ENCODE results near the gene MAPKAP1.
"Not testable (repeated sequence)": the region's sequence is repeated elsewhere in the genome, so short reads cannot be mapped to it uniquely, and the experiment has no call there.

The MAPKAP1 gene

GRCh38 chr9:125405938-125406809 is 300.8 kb downstream of the MAPKAP1 start:
- no peak for DNase-seq

- no peak for DNase-seq
These were observed 302.3 kb downstream of the MAPKAP1 start for GRCh38 chr9:125404733-125405132.

GRCh38 chr9:125400725-125401716 is 306.0 kb downstream of the MAPKAP1 start:
- no peak for DNase-seq

GRCh38 chr9:125400232-125400631 is 306.8 kb downstream of the MAPKAP1 start:
- DNase-seq: not testable (repeated sequence)

- no peak for DNase-seq
These were observed 307.3 kb downstream of the MAPKAP1 start for GRCh38 chr9:125399666-125400065.

- DNase-seq: no peak
These were observed 307.8 kb downstream of the MAPKAP1 start for GRCh38 chr9:125399165-125399564.

- DNase-seq: no peak
These were observed 308.8 kb downstream of the MAPKAP1 start for GRCh38 chr9:125398243-125398642.

GRCh38 chr9:125397736-125398135 is 309.3 kb downstream of the MAPKAP1 start:
- peak; percentile 8 for DNase-seq

GRCh38 chr9:125396799-125397198 is 310.2 kb downstream of the MAPKAP1 start:
- DNase-seq: no peak

GRCh38 chr9:125393426-125393825 is 313.6 kb downstream of the MAPKAP1 start:
- DNase-seq: no peak

GRCh38 chr9:125391704-125392103 is 315.3 kb downstream of the MAPKAP1 start:
- DNase-seq: no peak

GRCh38 chr9:125388978-125389377 is 318.0 kb downstream of the MAPKAP1 start:
- DNase-seq: no peak

- no peak for DNase-seq
These were observed 319.0 kb downstream of the MAPKAP1 start for GRCh38 chr9:125387861-125388524.
